Fibroblast of lung (primary cell): Measurements from ENCODE around the gene SNAP25. TPM values are rescaled to one million over a fixed set of nuclear protein-coding genes. Genes with fewer than 3 reads are reported as not detected.

Experiments
- DNase-seq, 2 donors: peaks; one replicate each; pipeline versions ENCODE4 v3.0.0 to v3.0.0-alpha.2; 2010; ENCODE audit warnings: low read depth in 2 of 2
- H2AFZ ChIP-seq: 2 replicates; pipeline ENCODE4 v1.5.1; 2012; ENCODE audit warnings: low read length, control low read depth, inconsistent platforms
- H3K27ac ChIP-seq: 2 replicates; pipeline ENCODE4 v1.5.1; 2011; ENCODE audit warnings: low read length, control low read depth; ENCODE audit not compliant: insufficient read depth
- H3K27me3 ChIP-seq: 2 replicates; pipeline ENCODE4 v1.5.1; 2011; ENCODE audit warnings: mild to moderate bottlenecking, low read length; ENCODE audit not compliant: control insufficient read depth, insufficient read depth
- H3K36me3 ChIP-seq: 2 replicates; pipeline ENCODE4 v1.5.1; 2011; ENCODE audit warnings: low read length; ENCODE audit not compliant: control insufficient read depth, insufficient read depth
- H3K4me1 ChIP-seq: 2 replicates; pipeline ENCODE4 v1.5.1; 2011; ENCODE audit warnings: low read length; ENCODE audit not compliant: control insufficient read depth, insufficient read depth; ENCODE audit errors: extremely low read depth
- H3K4me2 ChIP-seq: 2 replicates; pipeline ENCODE4 v1.5.1; 2011; ENCODE audit warnings: low read length, control low read depth; ENCODE audit not compliant: insufficient read depth; ENCODE audit errors: extremely low read depth
- H3K4me3 ChIP-seq, 4 experiments: fragments of 200-600 bp in 1 of 4; sonication (generic) in 1 of 4; replicated peaks in 1 of 4; 2 replicates each; pipeline ENCODE4 v1.5.1; 2011 to 2016; ENCODE audit warnings: low read length in 4 of 4, low read depth in 3 of 4, mild to moderate bottlenecking in 3 of 4, control low read depth in 2 of 4, inconsistent platforms in 1 of 4, mixed read lengths in 1 of 4; ENCODE audit not compliant: insufficient read depth in 1 of 4; ENCODE audit errors: control extremely low read depth in 1 of 4
- H3K79me2 ChIP-seq: 2 replicates; pipeline ENCODE4 v1.5.1; 2012; ENCODE audit warnings: mild to moderate bottlenecking, low read length, inconsistent platforms; ENCODE audit not compliant: control insufficient read depth, insufficient read depth
- H3K9ac ChIP-seq: 2 replicates; pipeline ENCODE4 v1.5.1; 2011; ENCODE audit warnings: mild to moderate bottlenecking, low read length, control low read depth; ENCODE audit not compliant: insufficient read depth
- H3K9me3 ChIP-seq: 2 replicates; pipeline ENCODE4 v1.5.1; 2012; ENCODE audit warnings: low read depth, low read length; ENCODE audit not compliant: control insufficient read depth, insufficient read depth
- H4K20me1 ChIP-seq: 2 replicates; pipeline ENCODE4 v1.5.1; 2011; ENCODE audit warnings: low read length; ENCODE audit not compliant: control insufficient read depth, insufficient read depth; ENCODE audit errors: extremely low read depth
- EZH2 ChIP-seq: IDR thresholded peaks from 2 replicates; pipeline ENCODE4 v1.5.1; 2012; ENCODE audit warnings: low read length, control low read depth, mild to moderate bottlenecking; ENCODE audit errors: missing control alignments
- polyA plus RNA-seq, 2 donors: library from polyadenylated mRNA; depleted of rRNA in 1 of 2; stranded (reverse) in 1 of 2; unstranded in 1 of 2; fragments of >200 nt; gene quantifications; 2 replicates each; pipeline ENCODE4 v1.2.1, GENCODE V29; 2011 to 2012; ENCODE audit warnings: missing spikeins in 1 of 2
- total RNA-seq: library from RNA; depleted of rRNA; stranded (reverse); fragments of >200 nt; gene quantifications from 2 replicates; pipeline ENCODE4 v1.2.1, GENCODE V29; 2014
- TF ChIP-seq, protein P1 (sequence below), 2 donors: IDR thresholded peaks in 1 of 2; conservative IDR thresholded peaks in 1 of 2; 1 replicate in 1 of 2; 2 replicates in 1 of 2; pipeline ENCODE4 v1.5.1; 2011 to 2012; ENCODE audit warnings: low read length in 2 of 2, control low read depth in 1 of 2, inconsistent platforms in 1 of 2, low read depth in 1 of 2, mild to moderate bottlenecking in 1 of 2

Gene SNAP25
- total and polyA plus RNA-seq, 2 donors (not counting 1 experiment from before 2014, with no cell fraction given) = 4.5 to 8.2 TPM

DNA sequence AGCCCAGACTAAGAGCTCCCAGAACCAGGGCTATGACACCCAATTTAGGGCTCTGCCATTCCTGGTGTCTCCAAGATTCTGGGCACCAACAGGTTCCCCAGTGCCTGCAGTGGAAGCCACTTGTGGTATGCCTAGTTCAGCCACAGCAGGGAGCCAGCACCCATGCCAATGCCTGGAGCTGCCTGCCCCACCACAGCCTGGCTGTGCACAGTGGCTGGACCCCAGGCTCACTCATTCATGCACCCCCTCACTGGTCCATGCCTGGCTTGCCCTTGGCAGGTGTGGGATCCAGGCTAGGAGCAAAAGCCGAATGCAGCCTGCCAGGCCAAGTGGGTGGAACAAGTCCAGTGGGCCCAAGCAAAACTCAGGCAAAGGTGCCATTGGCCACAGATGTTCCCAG lies 123.5 kb downstream of the SNAP25 start:
- Histone ChIP-seq H3K27ac (no peak overlapping the region), H3K27me3 (no peaks in the 10 kb centered on the region), H3K4me1 (peaks cover 2% of the 10 kb centered on the region), H4K20me1 (no peaks in the 10 kb centered on the region), H3K79me2 (no peaks in the 10 kb centered on the region), H2AFZ (no peak overlapping the region), H3K36me3 (no peaks in the 10 kb centered on the region), H3K9ac (no peak overlapping the region), H3K4me3 (no peak overlapping the region), H3K9me3 (no peaks in the 10 kb centered on the region), H3K4me2 (no peak overlapping the region)
- TF ChIP-seq EZH2 = no peak
- TF ChIP-seq, protein P1, sequence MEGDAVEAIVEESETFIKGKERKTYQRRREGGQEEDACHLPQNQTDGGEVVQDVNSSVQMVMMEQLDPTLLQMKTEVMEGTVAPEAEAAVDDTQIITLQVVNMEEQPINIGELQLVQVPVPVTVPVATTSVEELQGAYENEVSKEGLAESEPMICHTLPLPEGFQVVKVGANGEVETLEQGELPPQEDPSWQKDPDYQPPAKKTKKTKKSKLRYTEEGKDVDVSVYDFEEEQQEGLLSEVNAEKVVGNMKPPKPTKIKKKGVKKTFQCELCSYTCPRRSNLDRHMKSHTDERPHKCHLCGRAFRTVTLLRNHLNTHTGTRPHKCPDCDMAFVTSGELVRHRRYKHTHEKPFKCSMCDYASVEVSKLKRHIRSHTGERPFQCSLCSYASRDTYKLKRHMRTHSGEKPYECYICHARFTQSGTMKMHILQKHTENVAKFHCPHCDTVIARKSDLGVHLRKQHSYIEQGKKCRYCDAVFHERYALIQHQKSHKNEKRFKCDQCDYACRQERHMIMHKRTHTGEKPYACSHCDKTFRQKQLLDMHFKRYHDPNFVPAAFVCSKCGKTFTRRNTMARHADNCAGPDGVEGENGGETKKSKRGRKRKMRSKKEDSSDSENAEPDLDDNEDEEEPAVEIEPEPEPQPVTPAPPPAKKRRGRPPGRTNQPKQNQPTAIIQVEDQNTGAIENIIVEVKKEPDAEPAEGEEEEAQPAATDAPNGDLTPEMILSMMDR (conservative IDR thresholded peaks at IDR 0.05 in 1 of 2, IDR thresholded peaks at IDR 0.05 in 1 of 2; ENCODE audit: low read depth in 1 of 2, low read length in 2 of 2) = no peak
- DNase-seq = no peak

DNA sequence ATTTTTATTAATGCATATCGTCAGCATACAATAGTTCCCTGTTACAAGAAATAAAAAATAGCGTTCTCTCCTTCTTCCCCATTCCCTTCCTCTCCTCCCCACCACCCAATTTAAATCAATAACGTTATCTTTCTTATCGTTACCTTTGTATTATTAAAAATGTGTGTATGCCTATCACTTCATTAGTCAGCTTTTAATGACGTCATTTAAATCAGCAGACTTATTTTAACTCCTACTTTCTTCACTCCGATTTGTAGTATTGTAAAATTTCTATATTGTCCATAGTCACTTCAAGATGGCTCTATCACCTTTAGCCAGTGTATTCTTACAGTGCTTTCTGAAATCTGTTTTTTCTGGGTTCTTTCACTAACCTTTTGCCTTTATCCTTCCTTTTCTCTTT lies 126.3 kb downstream of the SNAP25 start:
- Histone ChIP-seq H3K9me3 (no peaks in the 10 kb centered on the region), H3K27ac (no peak overlapping the region), H3K9ac (no peak overlapping the region), H3K79me2 (no peaks in the 10 kb centered on the region), H3K27me3 (no peaks in the 10 kb centered on the region), H4K20me1 (no peaks in the 10 kb centered on the region), H2AFZ (peak overlapping the region; percentile 5), H3K36me3 (no peaks in the 10 kb centered on the region), H3K4me1 (no peaks in the 10 kb centered on the region), H3K4me3 (no peak overlapping the region), H3K4me2 (no peak overlapping the region)
- DNase-seq = no peak
- no peak for TF ChIP-seq EZH2
- TF ChIP-seq, protein P1 (conservative IDR thresholded peaks at IDR 0.05 in 1 of 2, IDR thresholded peaks at IDR 0.05 in 1 of 2; ENCODE audit: low read depth in 1 of 2, low read length in 2 of 2) = no peak

DNA sequence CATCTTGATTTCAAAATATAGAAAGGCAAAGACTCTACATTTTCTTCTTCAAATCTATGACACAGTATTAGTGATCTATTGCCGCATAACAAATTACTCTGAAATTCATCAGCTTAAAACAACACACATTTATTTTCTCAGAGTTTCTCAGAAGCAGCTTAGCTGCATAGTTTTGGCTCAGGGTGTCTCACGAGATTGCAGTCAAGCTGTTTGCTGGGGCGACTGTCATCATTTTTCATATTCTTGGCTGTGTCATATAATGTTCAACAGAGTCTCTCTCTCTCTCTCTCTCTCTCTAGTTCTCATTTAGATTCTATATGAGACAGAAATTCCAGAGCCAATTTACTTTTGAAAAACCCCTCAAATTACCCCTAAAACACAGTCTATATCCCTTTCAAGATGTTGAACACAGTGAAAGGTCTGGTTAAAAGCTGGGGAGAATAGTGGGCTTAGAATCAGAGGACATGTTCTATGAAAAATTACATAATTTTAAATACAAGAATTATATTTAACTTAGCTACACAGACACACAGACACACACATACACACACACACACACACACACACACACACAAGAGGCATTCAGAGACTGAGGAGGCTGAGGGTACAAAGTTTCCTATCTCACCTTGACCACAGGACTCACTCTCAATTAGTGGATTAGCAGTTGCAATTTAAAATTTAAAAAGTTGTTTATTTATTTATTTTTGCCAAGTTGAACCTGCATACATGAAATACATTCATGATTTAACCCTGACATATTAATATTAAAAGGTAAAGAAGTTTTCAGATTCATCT lies 128.7 kb downstream of the SNAP25 start:
- Histone ChIP-seq H3K27ac (no peak overlapping the region), H3K4me1 (peaks cover 5% of the 10 kb centered on the region), H3K27me3 (no peaks in the 10 kb centered on the region), H3K9ac (no peak overlapping the region), H3K9me3 (no peaks in the 10 kb centered on the region), H3K4me3 (no peak overlapping the region), H3K79me2 (no peaks in the 10 kb centered on the region), H4K20me1 (no peaks in the 10 kb centered on the region), H3K4me2 (no peak overlapping the region), H3K36me3 (no peaks in the 10 kb centered on the region), H2AFZ (no peak overlapping the region)
- peak; percentile 22 to 81 for DNase-seq
- TF ChIP-seq EZH2 = no peak
- TF ChIP-seq, protein P1 (conservative IDR thresholded peaks at IDR 0.05 in 1 of 2, IDR thresholded peaks at IDR 0.05 in 1 of 2; ENCODE audit: low read depth in 1 of 2, low read length in 2 of 2) = no peak
